ENCODE data around the gene KCTD10.

Gene KCTD10

GRCh38 chr12:109435428-109436187, 41.5 kb downstream of the KCTD10 start:
- Histone ChIP-seq H2AFZ (ENCODE audit: low read depth, low read length) (no peak overlapping the region), H3K4me3 (ENCODE audit: low read depth in 1 of 2, low read length in 2 of 2) (no peak overlapping the region), H3K36me3 (ENCODE audit: insufficient read depth, low read length) (no peaks in the 10 kb centered on the region), H3K9ac (ENCODE audit: low read depth, low read length) (no peak overlapping the region), H4K20me1 (ENCODE audit: insufficient read depth, low read length) (no peaks in the 10 kb centered on the region), H3K9me3 (ENCODE audit: insufficient read depth, low read length, severe bottlenecking) (no peaks in the 10 kb centered on the region), H3K4me2 (ENCODE audit: insufficient read depth, low read length) (no peak overlapping the region), H3K79me2 (ENCODE audit: insufficient read depth, low read length) (no peaks in the 10 kb centered on the region), H3K27ac (ENCODE audit: low read length) (no peak overlapping the region), H3K4me1 (ENCODE audit: insufficient read depth, low read length) (no peaks in the 10 kb centered on the region), H3K27me3 (ENCODE audit: insufficient read depth, low read length, poor library complexity) (no peaks in the 10 kb centered on the region)
- no peak for TF ChIP-seq EZH2 (IDR thresholded peaks at IDR 0.05; ENCODE audit: borderline replicate concordance, low read depth, low read length, severe bottlenecking)
- no peak for TF ChIP-seq CTCF (IDR thresholded peaks at IDR 0.05; ENCODE audit: borderline replicate concordance, extremely low read depth, low read length, poor library complexity, severe bottlenecking)
- ATAC-seq (ENCODE audit: insufficient read depth, low read depth) (no peak), DNase-seq (no peak)

GRCh38 chr12:109434582-109434981, 42.5 kb downstream of the KCTD10 start:
- Histone ChIP-seq H4K20me1 (ENCODE audit: insufficient read depth, low read length) (no peaks in the 10 kb centered on the region), H3K4me3 (ENCODE audit: low read depth in 1 of 2, low read length in 2 of 2) (no peak overlapping the region), H3K79me2 (ENCODE audit: insufficient read depth, low read length) (no peaks in the 10 kb centered on the region), H3K27me3 (ENCODE audit: insufficient read depth, low read length, poor library complexity) (no peaks in the 10 kb centered on the region), H3K27ac (ENCODE audit: low read length) (no peak overlapping the region), H3K9ac (ENCODE audit: low read depth, low read length) (no peak overlapping the region), H2AFZ (ENCODE audit: low read depth, low read length) (no peak overlapping the region), H3K4me1 (ENCODE audit: insufficient read depth, low read length) (no peaks in the 10 kb centered on the region), H3K4me2 (ENCODE audit: insufficient read depth, low read length) (no peak overlapping the region), H3K36me3 (ENCODE audit: insufficient read depth, low read length) (no peaks in the 10 kb centered on the region), H3K9me3 (ENCODE audit: insufficient read depth, low read length, severe bottlenecking) (no peaks in the 10 kb centered on the region)
- no peak for ATAC-seq (ENCODE audit: insufficient read depth, low read depth)
- TF ChIP-seq EZH2 (IDR thresholded peaks at IDR 0.05; ENCODE audit: borderline replicate concordance, low read depth, low read length, severe bottlenecking) (no peak), CTCF (IDR thresholded peaks at IDR 0.05; ENCODE audit: borderline replicate concordance, extremely low read depth, low read length, poor library complexity, severe bottlenecking) (no peak)
- DNase-seq: no peak

DNA sequence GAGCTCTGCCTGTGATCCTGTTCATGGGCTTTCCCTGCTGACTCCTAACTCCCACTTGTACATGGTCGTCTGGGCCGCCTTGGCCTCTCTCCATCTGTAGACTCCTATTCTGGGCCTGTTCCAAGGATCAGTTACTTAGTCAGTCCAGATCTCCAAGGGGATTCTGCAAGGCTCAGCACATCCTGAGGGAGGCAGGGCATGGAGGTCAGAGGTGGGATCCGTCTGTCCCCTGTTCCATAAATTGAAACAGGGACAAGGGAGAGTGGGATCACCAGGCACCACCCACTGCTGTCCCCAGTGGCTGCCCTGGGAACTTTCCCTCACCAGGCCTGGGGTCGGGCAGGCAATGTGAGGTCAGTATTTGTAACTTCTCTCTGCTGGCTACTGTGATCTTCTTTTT, 43.5 kb downstream of the KCTD10 start:
- Histone ChIP-seq H3K4me3 (ENCODE audit: low read depth in 1 of 2, low read length in 2 of 2) (no peak overlapping the region), H3K27ac (ENCODE audit: low read length) (no peak overlapping the region), H3K79me2 (ENCODE audit: insufficient read depth, low read length) (no peaks in the 10 kb centered on the region), H3K9me3 (ENCODE audit: insufficient read depth, low read length, severe bottlenecking) (no peaks in the 10 kb centered on the region), H3K4me1 (ENCODE audit: insufficient read depth, low read length) (no peaks in the 10 kb centered on the region), H3K27me3 (ENCODE audit: insufficient read depth, low read length, poor library complexity) (no peaks in the 10 kb centered on the region), H4K20me1 (ENCODE audit: insufficient read depth, low read length) (no peaks in the 10 kb centered on the region), H3K4me2 (ENCODE audit: insufficient read depth, low read length) (no peak overlapping the region), H3K36me3 (ENCODE audit: insufficient read depth, low read length) (no peaks in the 10 kb centered on the region), H2AFZ (ENCODE audit: low read depth, low read length) (no peak overlapping the region), H3K9ac (ENCODE audit: low read depth, low read length) (no peak overlapping the region)
- DNase-seq (no peak), ATAC-seq (ENCODE audit: insufficient read depth, low read depth) (no peak)
- no peak for TF ChIP-seq EZH2 (IDR thresholded peaks at IDR 0.05; ENCODE audit: borderline replicate concordance, low read depth, low read length, severe bottlenecking)
- peak; percentile 26 for TF ChIP-seq CTCF (IDR thresholded peaks at IDR 0.05; ENCODE audit: borderline replicate concordance, extremely low read depth, low read length, poor library complexity, severe bottlenecking)

All from DND-41 (cell line).